GM23338 (cell line): Measurements from ENCODE around the gene TMEM178B. TPM values are rescaled to one million over a fixed set of nuclear protein-coding genes. Genes with fewer than 3 reads are reported as not detected.

Source experiments
- ATAC-seq: fragments of 200-7000 bp; cut with Tn5 transposase; 3 replicates; pipeline ENCODE4 v1.9.1; 2020
- DNase-seq: peaks from one replicate; pipeline ENCODE4 v3.0.0-alpha.2; 2015; ENCODE audit warnings: low spot score
- H2AFZ ChIP-seq: fragments of 200-600 bp; sonication (generic); 2 replicates; pipeline ENCODE4 v1.8.0; 2016; ENCODE audit warnings: antibody characterized with exemption, mild to moderate bottlenecking, moderate library complexity
- H3F3A ChIP-seq: fragments of 200-600 bp; sonication (generic); replicated peaks from 2 replicates; pipeline ENCODE4 v1.8.0; 2017; ENCODE audit warnings: antibody characterized with exemption, mixed run types, low read depth
- H3K27ac ChIP-seq: fragments of 200-600 bp; sonication (generic); 2 replicates; pipeline ENCODE4 v1.6.1; 2016; ENCODE audit warnings: low read depth
- H3K27me3 ChIP-seq: fragments of 200-600 bp; sonication (generic); 2 replicates; pipeline ENCODE4 v1.8.0; 2016; ENCODE audit warnings: mild to moderate bottlenecking, mixed run types, moderate library complexity; ENCODE audit not compliant: insufficient read depth
- H3K36me3 ChIP-seq: fragments of 200-600 bp; sonication (generic); 2 replicates; pipeline ENCODE4 v1.8.0; 2016; ENCODE audit warnings: mild to moderate bottlenecking; ENCODE audit not compliant: insufficient read depth
- H3K4me1 ChIP-seq: fragments of 200-600 bp; sonication (generic); 2 replicates; pipeline ENCODE4 v1.8.0; 2016; ENCODE audit warnings: mild to moderate bottlenecking, moderate library complexity; ENCODE audit not compliant: insufficient read depth
- H3K4me2 ChIP-seq: fragments of 200-600 bp; sonication (generic); 2 replicates; pipeline ENCODE4 v1.7.1; 2017; ENCODE audit warnings: mixed run types
- H3K4me3 ChIP-seq: fragments of 200-600 bp; sonication (generic); 2 replicates; pipeline ENCODE4 v1.6.1; 2016; ENCODE audit warnings: mixed run types
- H3K79me2 ChIP-seq: fragments of 200-600 bp; sonication (generic); replicated peaks from 2 replicates; pipeline ENCODE4 v1.8.0; 2017; ENCODE audit warnings: mild to moderate bottlenecking; ENCODE audit not compliant: insufficient read depth
- H3K9me2 ChIP-seq: fragments of 200-600 bp; sonication (generic); 2 replicates; pipeline ENCODE4 v1.8.0; 2017; ENCODE audit not compliant: insufficient read depth
- H4K20me1 ChIP-seq: fragments of 200-600 bp; sonication (generic); replicated peaks from 2 replicates; pipeline ENCODE4 v1.8.0; 2017; ENCODE audit warnings: mild to moderate bottlenecking; ENCODE audit not compliant: insufficient read depth
- H3K27ac Mint-ChIP-seq: 2 replicates; pipeline ENCODE4 v1.8.0; 2020; ENCODE audit warnings: inconsistent platforms, mild to moderate bottlenecking, moderate library complexity, mixed read lengths
- H3K27me3 Mint-ChIP-seq: 3 replicates; pipeline ENCODE4 v1.8.0; 2022; ENCODE audit warnings: low read depth, mild to moderate bottlenecking, moderate library complexity, mixed read lengths, inconsistent platforms; ENCODE audit not compliant: insufficient read depth, poor library complexity
- H3K36me3 Mint-ChIP-seq: 3 replicates; pipeline ENCODE4 v1.8.0; 2021; ENCODE audit warnings: low read depth, mild to moderate bottlenecking, inconsistent platforms, moderate library complexity, mixed read lengths
- H3K4me1 Mint-ChIP-seq: 3 replicates; pipeline ENCODE4 v1.8.0; 2020; ENCODE audit warnings: mild to moderate bottlenecking, inconsistent platforms, mixed read lengths
- H3K4me3 Mint-ChIP-seq: 3 replicates; pipeline ENCODE4 v1.8.0; 2021; ENCODE audit warnings: moderate library complexity, mild to moderate bottlenecking, inconsistent platforms, mixed read lengths
- H3K9me3 Mint-ChIP-seq: 3 replicates; pipeline ENCODE4 v1.8.0; 2020; ENCODE audit warnings: moderate library complexity, mild to moderate bottlenecking, inconsistent platforms, mixed read lengths
- CREB1 ChIP-seq: fragments of 250-450 bp; sonication (Bioruptor Pico); IDR thresholded peaks from 2 replicates; pipeline ENCODE4 v1.5.0; 2020; ENCODE audit warnings: low read depth, mild to moderate bottlenecking, moderate library complexity
- ETS1 ChIP-seq: IDR thresholded peaks from 2 replicates; pipeline ENCODE4 v1.6.1; 2016; ENCODE audit warnings: antibody characterized with exemption
- EZH2 ChIP-seq: fragments of 200-600 bp; sonication (generic); IDR thresholded peaks from one replicate; pipeline ENCODE4 v1.8.0; 2017; ENCODE audit warnings: antibody characterized with exemption, mild to moderate bottlenecking, low read depth; ENCODE audit not compliant: unreplicated experiment
- EZH2phosphoT487 ChIP-seq: fragments of 200-600 bp; sonication (generic); IDR thresholded peaks from one replicate; pipeline ENCODE4 v1.8.1; 2018; ENCODE audit warnings: antibody characterized with exemption; ENCODE audit not compliant: unreplicated experiment
- JUNB ChIP-seq: IDR thresholded peaks from one replicate; pipeline ENCODE4 v1.6.1; 2016; ENCODE audit warnings: antibody characterized with exemption; ENCODE audit not compliant: unreplicated experiment
- NANOG ChIP-seq: IDR thresholded peaks from 2 replicates; pipeline ENCODE4 v1.6.1; 2016; ENCODE audit warnings: antibody characterized with exemption, borderline replicate concordance
- REST ChIP-seq: IDR thresholded peaks from one replicate; pipeline ENCODE4 v1.6.1; 2018; ENCODE audit warnings: antibody characterized with exemption; ENCODE audit not compliant: unreplicated experiment
- STAT1 ChIP-seq: IDR thresholded peaks from one replicate; pipeline ENCODE4 v1.6.1; 2016; ENCODE audit warnings: antibody characterized with exemption; ENCODE audit not compliant: unreplicated experiment
- ZNF462 ChIP-seq: fragments of 250-450 bp; sonication (Bioruptor Pico); IDR thresholded peaks from 2 replicates; pipeline ENCODE4 v1.5.0; 2020; ENCODE audit warnings: mild to moderate bottlenecking, moderate library complexity
- polyA plus RNA-seq: library from polyadenylated mRNA; unstranded; fragments of >200 nt; fragmentation: Nextera tagmentation; extraction: Ambion mirVana; gene quantifications from 2 replicates; pipeline ENCODE4 v1.2.1, GENCODE V29; 2016
- total RNA-seq: library from RNA; depleted of rRNA; stranded (reverse); fragments of >200 nt; shearing (Covaris generic); gene quantifications from 2 replicates; pipeline ENCODE4 v1.2.3, GENCODE V29; 2014

Gene TMEM178B
- total and polyA plus RNA-seq, 2 experiments from 2014 or later: 4.9 to 15.6 TPM

- Mint-ChIP-seq H3K27ac (no peak overlapping the region), H3K36me3 (no peaks in the 10 kb centered on the region)
- ATAC-seq: no peak
Observed at GRCh38 chr7:141354251-141354650, 280.4 kb downstream of the TMEM178B start.

More at GRCh38 chr7:141354251-141354650, 280.4 kb downstream of the TMEM178B start:
- H4K20me1 ChIP-seq: peaks cover 5% of the 10 kb centered on the region; the same call in 1 of the 2 replicates
- TF ChIP-seq STAT1: no peak
- no peak for TF ChIP-seq ETS1
- no peak for TF ChIP-seq EZH2phosphoT487
- TF ChIP-seq REST: no peak
- TF ChIP-seq JUNB: no peak
- TF ChIP-seq ZNF462 (CRISPR knock-in tag): no peak
- no peak for TF ChIP-seq NANOG
- TF ChIP-seq CREB1 (CRISPR knock-in tag): no peak
- no peak for TF ChIP-seq EZH2
- no peaks in the 10 kb centered on the region for H3K9me2 ChIP-seq
- H3K27ac ChIP-seq: no peak overlapping the region
- H2AFZ ChIP-seq: no peak overlapping the region
- 0 out of 2 replicates have a peak, but pooled peaks cover 8% of the 10 kb centered on the region for H3K79me2 ChIP-seq
- no peaks in the 10 kb centered on the region; the same call in 1 of the 2 replicates for H3K36me3 ChIP-seq
- H3K27me3 ChIP-seq: no peaks in the 10 kb centered on the region
- DNase-seq: no peak
- Mint-ChIP-seq H3K27me3 (peaks cover 2% of the 10 kb centered on the region), H3K9me3 (no peaks in the 10 kb centered on the region), H3K4me3 (no peak overlapping the region), H3K4me1 (peaks cover 24% of the 10 kb centered on the region)
- H3K4me2 ChIP-seq: no peak overlapping the region
- peaks cover 23% of the 10 kb centered on the region; the same call in 1 of the 2 replicates for H3K4me1 ChIP-seq
- H3K4me3 ChIP-seq: no peak overlapping the region
- no peaks in the 10 kb centered on the region for H3F3A ChIP-seq
